ENCODE measurements around the gene TAPT1.

TAPT1 gene

DNA sequence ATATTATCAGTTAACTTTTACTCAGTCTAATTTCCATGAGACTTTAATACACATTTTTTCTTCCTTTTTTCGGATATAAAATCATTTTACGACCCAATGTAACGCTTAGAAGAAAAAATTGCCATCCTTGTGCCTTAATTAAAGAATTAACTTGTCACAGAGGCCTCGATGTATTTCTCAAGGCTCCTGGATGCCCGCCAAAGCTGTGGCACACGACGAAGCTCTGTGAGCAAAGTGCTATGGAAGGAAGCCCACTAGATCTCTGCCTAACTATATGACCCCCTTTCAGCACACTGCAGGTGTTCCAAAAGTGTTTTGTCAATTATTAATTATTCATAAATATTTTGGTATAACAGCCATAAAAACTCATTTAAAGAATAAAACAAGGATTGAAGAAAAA, 54.4 kb downstream of the TAPT1 start:
- no peak overlapping the region for H3K27ac ChIP-seq
- TF ChIP-seq, protein P1, sequence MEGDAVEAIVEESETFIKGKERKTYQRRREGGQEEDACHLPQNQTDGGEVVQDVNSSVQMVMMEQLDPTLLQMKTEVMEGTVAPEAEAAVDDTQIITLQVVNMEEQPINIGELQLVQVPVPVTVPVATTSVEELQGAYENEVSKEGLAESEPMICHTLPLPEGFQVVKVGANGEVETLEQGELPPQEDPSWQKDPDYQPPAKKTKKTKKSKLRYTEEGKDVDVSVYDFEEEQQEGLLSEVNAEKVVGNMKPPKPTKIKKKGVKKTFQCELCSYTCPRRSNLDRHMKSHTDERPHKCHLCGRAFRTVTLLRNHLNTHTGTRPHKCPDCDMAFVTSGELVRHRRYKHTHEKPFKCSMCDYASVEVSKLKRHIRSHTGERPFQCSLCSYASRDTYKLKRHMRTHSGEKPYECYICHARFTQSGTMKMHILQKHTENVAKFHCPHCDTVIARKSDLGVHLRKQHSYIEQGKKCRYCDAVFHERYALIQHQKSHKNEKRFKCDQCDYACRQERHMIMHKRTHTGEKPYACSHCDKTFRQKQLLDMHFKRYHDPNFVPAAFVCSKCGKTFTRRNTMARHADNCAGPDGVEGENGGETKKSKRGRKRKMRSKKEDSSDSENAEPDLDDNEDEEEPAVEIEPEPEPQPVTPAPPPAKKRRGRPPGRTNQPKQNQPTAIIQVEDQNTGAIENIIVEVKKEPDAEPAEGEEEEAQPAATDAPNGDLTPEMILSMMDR (IDR thresholded peaks at IDR 0.05; ENCODE audit: low read depth, low read length, missing control alignments): no peak
- H3K4me3 ChIP-seq (ENCODE audit: low read depth, low read length): no peak overlapping the region
- in situ Hi-C loops (cut with HindIII; ENCODE audit: low pct_ligation_motif_present, low sequenced_read_pairs): no loop called here
- no peaks in the 10 kb centered on the region for H3K36me3 ChIP-seq (replicated peaks)
- DNase-seq: no peak
- no peaks in the 10 kb centered on the region for H3K27me3 ChIP-seq (replicated peaks)

- no peaks in the 10 kb centered on the region for H3K27me3 ChIP-seq (replicated peaks)
- DNase-seq: no peak
- in situ Hi-C loops (cut with HindIII; ENCODE audit: low pct_ligation_motif_present, low sequenced_read_pairs): no loop called here
- no peak overlapping the region for H3K27ac ChIP-seq
- no peaks in the 10 kb centered on the region for H3K36me3 ChIP-seq (replicated peaks)
- TF ChIP-seq, protein P1 (IDR thresholded peaks at IDR 0.05; ENCODE audit: low read depth, low read length, missing control alignments): no peak
- no peak overlapping the region for H3K4me3 ChIP-seq (ENCODE audit: low read depth, low read length)
Measured at GRCh38 chr4:16169490-16169889, 56.8 kb downstream of the TAPT1 start.

GRCh38 chr4:16168710-16169388, 57.4 kb downstream of the TAPT1 start:
- H3K27me3 ChIP-seq (replicated peaks): no peaks in the 10 kb centered on the region
- DNase-seq: no peak
- in situ Hi-C loops (cut with HindIII; ENCODE audit: low pct_ligation_motif_present, low sequenced_read_pairs): no loop called here
- H3K4me3 ChIP-seq (ENCODE audit: low read depth, low read length): no peak overlapping the region
- H3K36me3 ChIP-seq (replicated peaks): no peaks in the 10 kb centered on the region
- TF ChIP-seq, protein P1 (IDR thresholded peaks at IDR 0.05; ENCODE audit: low read depth, low read length, missing control alignments): no peak
- no peak overlapping the region for H3K27ac ChIP-seq

DNA sequence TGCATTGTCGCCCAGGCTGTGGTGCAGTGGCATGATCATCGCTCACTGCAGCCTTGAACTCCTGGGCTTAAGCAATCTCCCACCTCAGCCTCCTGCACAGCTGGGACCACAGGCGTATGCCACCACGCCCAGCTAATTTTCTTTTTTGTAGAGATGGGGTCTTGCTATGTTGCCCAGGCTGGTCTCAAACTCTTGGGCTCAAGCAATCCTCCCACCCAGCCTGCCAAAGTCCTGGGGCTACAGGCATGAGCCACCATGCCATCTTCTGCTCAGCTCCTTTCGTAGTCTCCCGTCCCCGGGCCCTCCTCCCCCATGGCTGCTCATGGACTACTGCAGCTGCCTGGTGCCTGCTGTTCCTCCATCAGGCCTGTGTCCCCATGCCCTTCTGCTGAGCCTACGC, 58.1 kb downstream of the TAPT1 start:
- in situ Hi-C loops (cut with HindIII; ENCODE audit: low pct_ligation_motif_present, low sequenced_read_pairs): no loop called here
- no peak overlapping the region for H3K4me3 ChIP-seq (ENCODE audit: low read depth, low read length)
- TF ChIP-seq, protein P1 (IDR thresholded peaks at IDR 0.05; ENCODE audit: low read depth, low read length, missing control alignments): no peak
- H3K27me3 ChIP-seq (replicated peaks): no peaks in the 10 kb centered on the region
- no peaks in the 10 kb centered on the region for H3K36me3 ChIP-seq (replicated peaks)
- DNase-seq: no peak
- no peak overlapping the region for H3K27ac ChIP-seq

DNA sequence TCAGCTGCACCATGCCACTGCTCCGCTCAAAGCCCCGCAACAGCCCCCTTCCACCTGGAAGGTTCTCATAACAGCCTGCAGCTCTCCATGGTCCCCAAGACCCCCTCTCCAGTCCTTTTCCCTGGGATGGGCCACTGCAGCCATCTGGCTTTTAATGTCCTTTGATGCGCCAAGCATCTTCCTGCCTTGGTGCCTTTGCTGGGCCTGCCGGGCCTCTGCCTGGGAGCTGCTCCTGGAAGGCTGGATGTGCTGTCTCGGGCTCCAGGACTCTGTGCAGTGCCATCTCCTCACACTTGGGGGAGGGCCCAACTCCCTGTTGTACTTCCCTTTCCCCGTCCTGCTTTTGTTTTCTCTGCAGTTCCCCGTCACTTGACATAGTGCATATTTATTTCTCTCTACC, 60.3 kb downstream of the TAPT1 start:
- no peak for DNase-seq
- in situ Hi-C loops (cut with HindIII; ENCODE audit: low pct_ligation_motif_present, low sequenced_read_pairs): no loop called here
- Histone ChIP-seq H3K36me3 (replicated peaks) (no peaks in the 10 kb centered on the region), H3K27ac (no peak overlapping the region), H3K4me3 (ENCODE audit: low read depth, low read length) (no peak overlapping the region), H3K27me3 (replicated peaks) (no peaks in the 10 kb centered on the region)
- TF ChIP-seq, protein P1 (IDR thresholded peaks at IDR 0.05; ENCODE audit: low read depth, low read length, missing control alignments): no peak

DNA sequence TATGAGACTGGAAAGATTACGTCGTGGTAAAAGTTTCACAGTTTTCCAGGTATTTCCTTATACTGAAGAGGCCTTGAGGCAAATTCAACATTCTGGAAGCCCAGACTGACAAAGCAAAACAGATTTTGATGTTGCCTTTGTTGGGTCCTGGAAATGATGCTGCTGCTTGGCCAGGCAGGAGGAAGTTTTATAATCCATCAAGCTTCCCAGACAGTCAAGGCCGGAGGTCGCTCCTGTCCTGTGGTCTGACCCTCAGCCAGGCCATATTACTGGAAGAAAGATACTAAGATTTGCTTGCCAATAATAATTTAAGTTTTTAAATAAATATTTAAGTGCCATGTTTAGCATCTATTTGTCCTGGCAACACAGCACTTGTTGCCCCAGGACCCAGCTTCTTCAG, 63.4 kb downstream of the TAPT1 start:
- in situ Hi-C loops (cut with HindIII; ENCODE audit: low pct_ligation_motif_present, low sequenced_read_pairs): no loop called here
- DNase-seq: no peak
- TF ChIP-seq, protein P1 (IDR thresholded peaks at IDR 0.05; ENCODE audit: low read depth, low read length, missing control alignments): no peak
- Histone ChIP-seq H3K27me3 (replicated peaks) (no peaks in the 10 kb centered on the region), H3K36me3 (replicated peaks) (no peaks in the 10 kb centered on the region), H3K4me3 (ENCODE audit: low read depth, low read length) (no peak overlapping the region), H3K27ac (no peak overlapping the region)
